Body of pancreas (tissue), 4 donors: ENCODE data around the gene SDCBP2.

Experiments used
- CTCF ChIP-seq, 7 experiments: fragments of 450-650 bp in 4 of 7; fragments of 200-600 bp in 3 of 7; sonication (generic) in 3 of 7; IDR thresholded peaks; one replicate each; pipeline ENCODE4 v1.5.1; 2016 to 2019; ENCODE audit warnings: antibody characterized with exemption in 7 of 7
- POLR2A ChIP-seq, 3 donors: fragments of 450-650 bp; IDR thresholded peaks; one replicate each; pipeline ENCODE4 v1.6.1; 2016; ENCODE audit warnings: antibody characterized with exemption in 3 of 3, mild to moderate bottlenecking in 2 of 3

GRCh38 chr20:1336699-1337367, 7.9 kb upstream of the SDCBP2 start:
- TF ChIP-seq POLR2A (IDR thresholded peaks at IDR 0.05) (no peak), CTCF (IDR thresholded peaks at IDR 0.05) (no peak)
